ENCODE data around the gene ACMSD. TPM values are rescaled to one million over a fixed set of nuclear protein-coding genes. Genes with fewer than 3 reads are reported as not detected.
A peak's percentile ranks its signal among the peaks of the same experiment; 100 is the strongest.

Gene ACMSD
- total and polyA plus RNA-seq, 2 experiments from 2014 or later, result 6.7 to 8.6 TPM

GRCh38 chr2:134924912-134925311 is 86.5 kb downstream of the ACMSD start:
- TF ChIP-seq EZH2 (IDR thresholded peaks at IDR 0.05; ENCODE audit: borderline replicate concordance) (no peak), EZH2phosphoT487 (IDR thresholded peaks at IDR 0.05; ENCODE audit: low read depth, severe bottlenecking, unreplicated experiment) (no peak), CTCF (IDR thresholded peaks at IDR 0.05; ENCODE audit: poor library complexity) (no peak)
- Histone ChIP-seq H3K4me2 (no peak overlapping the region), H4K20me1 (ENCODE audit: insufficient read depth, poor library complexity, severe bottlenecking) (peaks cover 97% of the 10 kb centered on the region), H3K27ac (no peak overlapping the region), H2AFZ (no peak overlapping the region), H3K4me3 (no peak overlapping the region), H3K9me2 (replicated peaks; ENCODE audit: insufficient read depth) (no peaks in the 10 kb centered on the region), H3K36me3 (replicated peaks; ENCODE audit: insufficient read depth, low read depth) (no peaks in the 10 kb centered on the region), H3K9me3 (ENCODE audit: low read depth) (no peaks in the 10 kb centered on the region), H3K27me3 (no peaks in the 10 kb centered on the region), H3K79me2 (peaks cover 99% of the 10 kb centered on the region), H3K4me1 (ENCODE audit: insufficient read depth) (peaks cover 15% of the 10 kb centered on the region)
- DNase-seq (ENCODE audit: low spot score), result no peak
- WGBS (ENCODE audit: low lambda C conversion rate, missing lambda C conversion rate), result 93% methylated on average over 1 of the region's 1 CpG

DNA sequence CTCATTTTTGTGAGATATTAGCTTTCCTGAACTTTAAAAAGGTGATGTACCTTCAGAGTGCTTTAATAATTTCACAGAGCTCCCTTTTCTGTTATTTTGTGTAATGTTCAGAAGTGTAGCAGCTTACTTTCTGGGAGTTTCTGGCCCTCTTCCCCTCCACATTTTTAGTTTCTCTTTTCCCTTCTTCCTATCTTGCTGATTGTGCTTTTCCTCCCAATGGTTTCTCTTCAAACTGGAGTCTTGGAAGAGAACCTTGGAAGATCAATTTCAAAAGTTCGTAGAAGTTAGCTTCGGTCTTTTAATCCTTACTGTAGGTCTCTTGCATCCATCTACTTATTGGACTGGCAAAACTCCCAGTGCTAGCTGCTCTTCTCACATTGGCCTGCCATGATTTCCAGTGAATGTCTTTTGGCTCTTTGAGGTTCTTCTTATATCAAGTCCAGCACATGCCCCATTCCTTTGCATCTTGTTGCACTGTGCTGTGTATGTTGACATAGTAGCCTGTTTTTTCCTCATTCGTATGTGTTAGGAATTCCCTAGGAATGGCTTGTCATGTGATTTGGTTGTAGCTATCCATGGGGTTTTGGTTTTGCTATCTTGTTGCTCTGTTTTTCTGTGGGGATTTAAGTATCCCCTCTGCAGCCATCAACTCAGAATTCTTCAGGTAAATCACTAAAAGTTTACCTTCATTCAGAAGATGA is 88.0 kb downstream of the ACMSD start:
- peak; percentile 20 for DNase-seq (ENCODE audit: low spot score)
- H3K4me1 ChIP-seq (ENCODE audit: insufficient read depth), result peaks cover 8% of the 10 kb centered on the region
- H3K9me2 ChIP-seq (replicated peaks; ENCODE audit: insufficient read depth), result no peaks in the 10 kb centered on the region
- no peaks in the 10 kb centered on the region for H3K27me3 ChIP-seq
- H3K4me3 ChIP-seq, result no peak overlapping the region
- H2AFZ ChIP-seq, result no peak overlapping the region
- H3K9me3 ChIP-seq (ENCODE audit: low read depth), result no peaks in the 10 kb centered on the region
- peak overlapping the region; percentile 31 for H3K27ac ChIP-seq
- TF ChIP-seq EZH2phosphoT487 (IDR thresholded peaks at IDR 0.05; ENCODE audit: low read depth, severe bottlenecking, unreplicated experiment) (no peak), CTCF (IDR thresholded peaks at IDR 0.05; ENCODE audit: poor library complexity) (no peak), EZH2 (IDR thresholded peaks at IDR 0.05; ENCODE audit: borderline replicate concordance) (no peak)
- peak overlapping the region; percentile 5 for H3K4me2 ChIP-seq
- no peaks in the 10 kb centered on the region for H3K36me3 ChIP-seq (replicated peaks; ENCODE audit: insufficient read depth, low read depth)
- peaks cover 99% of the 10 kb centered on the region for H3K79me2 ChIP-seq
- WGBS (ENCODE audit: low lambda C conversion rate, missing lambda C conversion rate), result 81% methylated on average over 3 of the region's 3 CpGs
- H4K20me1 ChIP-seq (ENCODE audit: insufficient read depth, poor library complexity, severe bottlenecking), result peaks cover 97% of the 10 kb centered on the region

GRCh38 chr2:134927195-134927594 is 88.8 kb downstream of the ACMSD start:
- Histone ChIP-seq H3K79me2 (peaks cover 99% of the 10 kb centered on the region), H3K27me3 (no peaks in the 10 kb centered on the region), H2AFZ (no peak overlapping the region), H3K9me3 (ENCODE audit: low read depth) (no peaks in the 10 kb centered on the region), H3K4me1 (ENCODE audit: insufficient read depth) (peaks cover 8% of the 10 kb centered on the region), H4K20me1 (ENCODE audit: insufficient read depth, poor library complexity, severe bottlenecking) (peaks cover 97% of the 10 kb centered on the region), H3K4me2 (no peak overlapping the region), H3K9me2 (replicated peaks; ENCODE audit: insufficient read depth) (no peaks in the 10 kb centered on the region), H3K4me3 (no peak overlapping the region), H3K36me3 (replicated peaks; ENCODE audit: insufficient read depth, low read depth) (no peaks in the 10 kb centered on the region), H3K27ac (no peak overlapping the region)
- TF ChIP-seq CTCF (IDR thresholded peaks at IDR 0.05; ENCODE audit: poor library complexity) (no peak), EZH2 (IDR thresholded peaks at IDR 0.05; ENCODE audit: borderline replicate concordance) (no peak), EZH2phosphoT487 (IDR thresholded peaks at IDR 0.05; ENCODE audit: low read depth, severe bottlenecking, unreplicated experiment) (no peak)
- 92% methylated on average over 3 of the region's 3 CpGs for WGBS (ENCODE audit: low lambda C conversion rate, missing lambda C conversion rate)
- no peak for DNase-seq (ENCODE audit: low spot score)
